WTC11 (cell line): ENCODE data around the gene TLNRD1. TPM values are rescaled to one million over a fixed set of nuclear protein-coding genes. Genes with fewer than 3 reads are reported as not detected.

ENCODE experiments used
- ATAC-seq: fragments of 200-7000 bp; cut with Tn5 transposase; 2 replicates; pipeline ENCODE4 v1.10.0; 2021; ENCODE audit warnings: mild to moderate bottlenecking, moderate library complexity
- CTCF ChIA-PET: fragments of 300-600 bp; sonication (Branson Sonifier 250); formaldehyde crosslinking; loops from one replicate; lab custom pipeline; 2021; ENCODE audit warnings: antibody characterized with exemption; lab: Charles Lee
- POLR2A ChIA-PET: fragments of 350-600 bp; sonication (Branson Sonifier 250); formaldehyde crosslinking; loops from one replicate; lab custom pipeline; 2021; ENCODE audit warnings: antibody characterized with exemption; lab: Charles Lee
- DNase-seq: peaks from one replicate; pipeline ENCODE4 v3.0.0; 2021; ENCODE audit warnings: low spot score
- H3K27ac Mint-ChIP-seq: 2 replicates; pipeline ENCODE4 v1.8.0; 2021; ENCODE audit warnings: mixed read lengths
- H3K27me3 Mint-ChIP-seq: 2 replicates; pipeline ENCODE4 v1.8.0; 2021; ENCODE audit warnings: low read depth, mild to moderate bottlenecking, moderate library complexity, mixed read lengths
- H3K36me3 Mint-ChIP-seq: 2 replicates; pipeline ENCODE4 v1.8.0; 2021; ENCODE audit warnings: mixed read lengths
- H3K4me1 Mint-ChIP-seq: 2 replicates; pipeline ENCODE4 v1.8.0; 2022; ENCODE audit warnings: mixed read lengths
- H3K4me3 Mint-ChIP-seq: 2 replicates; pipeline ENCODE4 v1.8.0; 2021; ENCODE audit warnings: mild to moderate bottlenecking, moderate library complexity, mixed read lengths
- H3K9me3 Mint-ChIP-seq: 2 replicates; pipeline ENCODE4 v1.8.0; 2021; ENCODE audit warnings: mixed read lengths
- ATF1 ChIP-seq: sonication (generic); formaldehyde crosslinking; IDR thresholded peaks from 2 replicates; pipeline ENCODE4 v1.8.1; 2023; ENCODE audit warnings: mild to moderate bottlenecking, moderate library complexity, missing genetic modification reagents
- CBFB ChIP-seq: sonication (generic); formaldehyde crosslinking; IDR thresholded peaks from 2 replicates; pipeline ENCODE4 v1.8.1; 2022; ENCODE audit warnings: mild to moderate bottlenecking, low read depth, missing genetic modification reagents
- EMX1 ChIP-seq: fragments of 250-450 bp; sonication (Bioruptor Pico); IDR thresholded peaks from 2 replicates; pipeline ENCODE4 v1.8.0; 2021; ENCODE audit warnings: mild to moderate bottlenecking
- JUN ChIP-seq: sonication (generic); formaldehyde crosslinking; IDR thresholded peaks from 2 replicates; pipeline ENCODE4 v1.8.0; 2023; ENCODE audit warnings: mild to moderate bottlenecking, missing genetic modification reagents
- MYBL2 ChIP-seq: sonication (generic); formaldehyde crosslinking; IDR thresholded peaks from 2 replicates; pipeline ENCODE4 v1.8.1; 2023; ENCODE audit warnings: mild to moderate bottlenecking, moderate library complexity, missing genetic modification reagents
- NR1H2 ChIP-seq: sonication (generic); formaldehyde crosslinking; IDR thresholded peaks from 2 replicates; pipeline ENCODE4 v1.9.0; 2021; ENCODE audit warnings: mild to moderate bottlenecking, moderate library complexity, missing genetic modification reagents
- RORB ChIP-seq: fragments of 250-450 bp; sonication (Bioruptor Pico); IDR thresholded peaks from 2 replicates; pipeline ENCODE4 v1.9.0; 2021; ENCODE audit warnings: mild to moderate bottlenecking
- SMAD4 ChIP-seq: sonication (generic); formaldehyde crosslinking; IDR thresholded peaks from 2 replicates; pipeline ENCODE4 v1.8.0; 2022; ENCODE audit warnings: mild to moderate bottlenecking, missing genetic modification reagents
- SP1 ChIP-seq: sonication (generic); formaldehyde crosslinking; conservative IDR thresholded peaks from 2 replicates; pipeline ENCODE4 v1.8.1; 2022; ENCODE audit warnings: missing genetic modification reagents
- ZNF121 ChIP-seq: sonication (generic); formaldehyde crosslinking; IDR thresholded peaks from 2 replicates; pipeline ENCODE4 v1.8.0; 2023; ENCODE audit warnings: missing genetic modification reagents
- ZNF138 ChIP-seq: sonication (generic); formaldehyde crosslinking; conservative IDR thresholded peaks from 2 replicates; pipeline ENCODE4 v1.8.1; 2022; ENCODE audit warnings: mild to moderate bottlenecking, moderate library complexity, missing genetic modification reagents
- ZNF416 ChIP-seq: fragments of 250-450 bp; sonication (Bioruptor Pico); IDR thresholded peaks from 2 replicates; pipeline ENCODE4 v1.9.0; 2021; ENCODE audit warnings: mild to moderate bottlenecking, inconsistent platforms
- ZNF671 ChIP-seq: fragments of 250-450 bp; sonication (Bioruptor Pico); IDR thresholded peaks from 2 replicates; pipeline ENCODE4 v1.8.0; 2021; ENCODE audit warnings: mild to moderate bottlenecking
- total RNA-seq: library from RNA; stranded (reverse); gene quantifications from 3 replicates; pipeline ENCODE4 v1.2.3, GENCODE V29; 2021
- TF ChIP-seq, protein P1 (sequence below): sonication (generic); formaldehyde crosslinking; IDR thresholded peaks from 2 replicates; pipeline ENCODE4 v1.8.1; 2022; ENCODE audit warnings: low read depth, mild to moderate bottlenecking, moderate library complexity, missing genetic modification reagents, borderline replicate concordance
- TF ChIP-seq, protein P2 (sequence below): sonication (generic); formaldehyde crosslinking; IDR thresholded peaks from 2 replicates; pipeline ENCODE4 v1.8.1; 2022; ENCODE audit warnings: mild to moderate bottlenecking, moderate library complexity, missing genetic modification reagents
- TF ChIP-seq, protein P3 (sequence below): sonication (generic); formaldehyde crosslinking; IDR thresholded peaks from 2 replicates; pipeline ENCODE4 v1.8.1; 2022; ENCODE audit warnings: missing genetic modification reagents, borderline replicate concordance
- TF ChIP-seq, protein P4 (sequence below): sonication (generic); formaldehyde crosslinking; IDR thresholded peaks from 2 replicates; pipeline ENCODE4 v1.8.1; 2023; ENCODE audit warnings: mild to moderate bottlenecking, missing genetic modification reagents, moderate library complexity
- TF ChIP-seq, protein P5 (sequence below): sonication (generic); formaldehyde crosslinking; IDR thresholded peaks from 2 replicates; pipeline ENCODE4 v1.8.1; 2023; ENCODE audit warnings: mild to moderate bottlenecking, missing genetic modification reagents
- TF ChIP-seq, protein P6 (sequence below): sonication (generic); formaldehyde crosslinking; IDR thresholded peaks from 2 replicates; pipeline ENCODE4 v1.8.1; 2023; ENCODE audit warnings: mild to moderate bottlenecking, missing genetic modification reagents
- TF ChIP-seq, protein P7 (sequence below): sonication (generic); formaldehyde crosslinking; IDR thresholded peaks from 2 replicates; pipeline ENCODE4 v1.8.1; 2023; ENCODE audit warnings: mild to moderate bottlenecking, moderate library complexity, missing genetic modification reagents
- TF ChIP-seq, protein P8 (sequence below): fragments of 250-450 bp; sonication (Bioruptor Pico); IDR thresholded peaks from 2 replicates; pipeline ENCODE4 v1.9.0; 2021; ENCODE audit warnings: mild to moderate bottlenecking
- TF ChIP-seq, protein P9 (sequence below): sonication (generic); formaldehyde crosslinking; IDR thresholded peaks from 2 replicates; pipeline ENCODE4 v1.8.0; 2023; ENCODE audit warnings: mild to moderate bottlenecking, missing genetic modification reagents

The TLNRD1 gene
- total RNA-seq, 1 experiment from 2014 or later = 26.7 TPM

DNA sequence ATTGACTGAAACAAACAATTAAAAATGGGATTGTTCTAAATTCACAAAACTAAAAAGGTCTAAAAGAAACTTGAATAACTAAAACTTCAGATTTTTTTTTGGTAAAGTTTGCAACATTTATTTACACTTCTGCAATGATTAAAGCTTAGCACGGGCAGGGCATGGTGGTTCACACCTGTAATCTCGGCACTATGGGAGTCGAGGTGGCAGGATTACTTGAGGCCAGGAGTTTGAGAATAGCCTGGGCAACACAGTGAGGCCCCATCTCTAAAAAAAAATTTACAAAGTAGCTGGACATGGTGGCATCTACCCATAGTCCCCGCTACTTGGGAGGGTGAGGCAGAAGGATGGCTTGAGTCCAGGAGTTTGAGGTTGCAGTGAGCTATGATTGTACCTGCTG is 31.6 kb downstream of the TLNRD1 start (continued):
- TF ChIP-seq, protein P1, sequence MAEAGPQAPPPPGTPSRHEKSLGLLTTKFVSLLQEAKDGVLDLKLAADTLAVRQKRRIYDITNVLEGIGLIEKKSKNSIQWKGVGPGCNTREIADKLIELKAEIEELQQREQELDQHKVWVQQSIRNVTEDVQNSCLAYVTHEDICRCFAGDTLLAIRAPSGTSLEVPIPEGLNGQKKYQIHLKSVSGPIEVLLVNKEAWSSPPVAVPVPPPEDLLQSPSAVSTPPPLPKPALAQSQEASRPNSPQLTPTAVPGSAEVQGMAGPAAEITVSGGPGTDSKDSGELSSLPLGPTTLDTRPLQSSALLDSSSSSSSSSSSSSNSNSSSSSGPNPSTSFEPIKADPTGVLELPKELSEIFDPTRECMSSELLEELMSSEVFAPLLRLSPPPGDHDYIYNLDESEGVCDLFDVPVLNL (CRISPR knock-in tag) = no peak
- TF ChIP-seq MYBL2 (CRISPR knock-in tag) = no peak
- TF ChIP-seq, all 79 proteins: peak for 0

DNA sequence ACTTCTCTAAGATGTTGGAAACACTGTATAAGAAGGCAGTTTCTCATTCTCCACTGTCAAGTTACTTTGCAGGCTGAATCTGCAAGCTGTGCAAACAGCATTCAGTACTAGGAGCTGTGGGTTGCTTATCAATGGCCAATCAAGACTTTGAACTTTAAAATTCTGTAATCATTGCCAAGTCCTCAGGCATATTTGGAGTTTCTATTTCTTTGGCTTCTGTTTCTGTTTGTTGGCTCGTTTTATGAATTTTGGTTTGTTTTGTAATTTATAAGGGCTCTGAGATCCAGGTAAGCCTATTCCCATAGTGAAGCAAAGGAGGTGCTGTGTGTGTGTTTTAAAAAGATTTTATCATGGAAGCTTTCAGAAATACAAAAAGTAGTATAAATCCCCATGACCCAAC is 32.1 kb downstream of the TLNRD1 start:
- POLR2A ChIA-PET = interaction anchor here (0.6 kb wide), 1 partner anchor 188 kb away, joined by 9 read pairs; no protein-coding TSS in a partner anchor
- H3K27ac Mint-ChIP-seq = no peak overlapping the region
- no peaks in the 10 kb centered on the region; the same call in 1 of the 2 replicates for H3K27me3 Mint-ChIP-seq
- H3K36me3 Mint-ChIP-seq = peaks cover 11% of the 10 kb centered on the region
- TF ChIP-seq ZNF416 (CRISPR knock-in tag) (no peak), ATF1 (CRISPR knock-in tag) (no peak), ZNF671 (no peak), ZNF138 (CRISPR knock-in tag) (no peak), SP1 (CRISPR knock-in tag) (no peak), EMX1 (CRISPR knock-in tag) (no peak), JUN (no peak), RORB (CRISPR knock-in tag) (no peak), CBFB (CRISPR knock-in tag) (no peak), ZNF121 (CRISPR knock-in tag) (no peak), SMAD4 (CRISPR knock-in tag) (no peak), NR1H2 (CRISPR knock-in tag) (no peak)
- TF ChIP-seq, protein P2, sequence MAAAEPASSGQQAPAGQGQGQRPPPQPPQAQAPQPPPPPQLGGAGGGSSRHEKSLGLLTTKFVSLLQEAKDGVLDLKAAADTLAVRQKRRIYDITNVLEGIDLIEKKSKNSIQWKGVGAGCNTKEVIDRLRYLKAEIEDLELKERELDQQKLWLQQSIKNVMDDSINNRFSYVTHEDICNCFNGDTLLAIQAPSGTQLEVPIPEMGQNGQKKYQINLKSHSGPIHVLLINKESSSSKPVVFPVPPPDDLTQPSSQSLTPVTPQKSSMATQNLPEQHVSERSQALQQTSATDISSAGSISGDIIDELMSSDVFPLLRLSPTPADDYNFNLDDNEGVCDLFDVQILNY (CRISPR knock-in tag) = no peak
- TF ChIP-seq, protein P3, sequence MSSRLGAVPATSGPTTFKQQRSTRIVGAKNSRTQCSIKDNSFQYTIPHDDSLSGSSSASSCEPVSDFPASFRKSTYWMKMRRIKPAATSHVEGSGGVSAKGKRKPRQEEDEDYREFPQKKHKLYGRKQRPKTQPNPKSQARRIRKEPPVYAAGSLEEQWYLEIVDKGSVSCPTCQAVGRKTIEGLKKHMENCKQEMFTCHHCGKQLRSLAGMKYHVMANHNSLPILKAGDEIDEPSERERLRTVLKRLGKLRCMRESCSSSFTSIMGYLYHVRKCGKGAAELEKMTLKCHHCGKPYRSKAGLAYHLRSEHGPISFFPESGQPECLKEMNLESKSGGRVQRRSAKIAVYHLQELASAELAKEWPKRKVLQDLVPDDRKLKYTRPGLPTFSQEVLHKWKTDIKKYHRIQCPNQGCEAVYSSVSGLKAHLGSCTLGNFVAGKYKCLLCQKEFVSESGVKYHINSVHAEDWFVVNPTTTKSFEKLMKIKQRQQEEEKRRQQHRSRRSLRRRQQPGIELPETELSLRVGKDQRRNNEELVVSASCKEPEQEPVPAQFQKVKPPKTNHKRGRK (CRISPR knock-in tag) = no peak
- TF ChIP-seq, protein P4, sequence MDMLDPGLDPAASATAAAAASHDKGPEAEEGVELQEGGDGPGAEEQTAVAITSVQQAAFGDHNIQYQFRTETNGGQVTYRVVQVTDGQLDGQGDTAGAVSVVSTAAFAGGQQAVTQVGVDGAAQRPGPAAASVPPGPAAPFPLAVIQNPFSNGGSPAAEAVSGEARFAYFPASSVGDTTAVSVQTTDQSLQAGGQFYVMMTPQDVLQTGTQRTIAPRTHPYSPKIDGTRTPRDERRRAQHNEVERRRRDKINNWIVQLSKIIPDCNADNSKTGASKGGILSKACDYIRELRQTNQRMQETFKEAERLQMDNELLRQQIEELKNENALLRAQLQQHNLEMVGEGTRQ (CRISPR knock-in tag) = no peak
- TF ChIP-seq, protein P5, sequence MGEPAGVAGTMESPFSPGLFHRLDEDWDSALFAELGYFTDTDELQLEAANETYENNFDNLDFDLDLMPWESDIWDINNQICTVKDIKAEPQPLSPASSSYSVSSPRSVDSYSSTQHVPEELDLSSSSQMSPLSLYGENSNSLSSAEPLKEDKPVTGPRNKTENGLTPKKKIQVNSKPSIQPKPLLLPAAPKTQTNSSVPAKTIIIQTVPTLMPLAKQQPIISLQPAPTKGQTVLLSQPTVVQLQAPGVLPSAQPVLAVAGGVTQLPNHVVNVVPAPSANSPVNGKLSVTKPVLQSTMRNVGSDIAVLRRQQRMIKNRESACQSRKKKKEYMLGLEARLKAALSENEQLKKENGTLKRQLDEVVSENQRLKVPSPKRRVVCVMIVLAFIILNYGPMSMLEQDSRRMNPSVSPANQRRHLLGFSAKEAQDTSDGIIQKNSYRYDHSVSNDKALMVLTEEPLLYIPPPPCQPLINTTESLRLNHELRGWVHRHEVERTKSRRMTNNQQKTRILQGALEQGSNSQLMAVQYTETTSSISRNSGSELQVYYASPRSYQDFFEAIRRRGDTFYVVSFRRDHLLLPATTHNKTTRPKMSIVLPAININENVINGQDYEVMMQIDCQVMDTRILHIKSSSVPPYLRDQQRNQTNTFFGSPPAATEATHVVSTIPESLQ (CRISPR knock-in tag) = no peak
- TF ChIP-seq, protein P6, sequence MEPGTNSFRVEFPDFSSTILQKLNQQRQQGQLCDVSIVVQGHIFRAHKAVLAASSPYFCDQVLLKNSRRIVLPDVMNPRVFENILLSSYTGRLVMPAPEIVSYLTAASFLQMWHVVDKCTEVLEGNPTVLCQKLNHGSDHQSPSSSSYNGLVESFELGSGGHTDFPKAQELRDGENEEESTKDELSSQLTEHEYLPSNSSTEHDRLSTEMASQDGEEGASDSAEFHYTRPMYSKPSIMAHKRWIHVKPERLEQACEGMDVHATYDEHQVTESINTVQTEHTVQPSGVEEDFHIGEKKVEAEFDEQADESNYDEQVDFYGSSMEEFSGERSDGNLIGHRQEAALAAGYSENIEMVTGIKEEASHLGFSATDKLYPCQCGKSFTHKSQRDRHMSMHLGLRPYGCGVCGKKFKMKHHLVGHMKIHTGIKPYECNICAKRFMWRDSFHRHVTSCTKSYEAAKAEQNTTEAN (CRISPR knock-in tag) = no peak
- TF ChIP-seq, protein P7, sequence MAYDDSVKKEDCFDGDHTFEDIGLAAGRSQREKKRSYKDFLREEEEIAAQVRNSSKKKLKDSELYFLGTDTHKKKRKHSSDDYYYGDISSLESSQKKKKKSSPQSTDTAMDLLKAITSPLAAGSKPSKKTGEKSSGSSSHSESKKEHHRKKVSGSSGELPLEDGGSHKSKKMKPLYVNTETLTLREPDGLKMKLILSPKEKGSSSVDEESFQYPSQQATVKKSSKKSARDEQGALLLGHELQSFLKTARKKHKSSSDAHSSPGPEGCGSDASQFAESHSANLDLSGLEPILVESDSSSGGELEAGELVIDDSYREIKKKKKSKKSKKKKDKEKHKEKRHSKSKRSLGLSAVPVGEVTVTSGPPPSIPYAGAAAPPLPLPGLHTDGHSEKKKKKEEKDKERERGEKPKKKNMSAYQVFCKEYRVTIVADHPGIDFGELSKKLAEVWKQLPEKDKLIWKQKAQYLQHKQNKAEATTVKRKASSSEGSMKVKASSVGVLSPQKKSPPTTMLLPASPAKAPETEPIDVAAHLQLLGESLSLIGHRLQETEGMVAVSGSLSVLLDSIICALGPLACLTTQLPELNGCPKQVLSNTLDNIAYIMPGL (CRISPR knock-in tag) = no peak
- TF ChIP-seq, protein P8, sequence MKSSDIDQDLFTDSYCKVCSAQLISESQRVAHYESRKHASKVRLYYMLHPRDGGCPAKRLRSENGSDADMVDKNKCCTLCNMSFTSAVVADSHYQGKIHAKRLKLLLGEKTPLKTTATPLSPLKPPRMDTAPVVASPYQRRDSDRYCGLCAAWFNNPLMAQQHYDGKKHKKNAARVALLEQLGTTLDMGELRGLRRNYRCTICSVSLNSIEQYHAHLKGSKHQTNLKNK = no peak
- TF ChIP-seq, protein P9, sequence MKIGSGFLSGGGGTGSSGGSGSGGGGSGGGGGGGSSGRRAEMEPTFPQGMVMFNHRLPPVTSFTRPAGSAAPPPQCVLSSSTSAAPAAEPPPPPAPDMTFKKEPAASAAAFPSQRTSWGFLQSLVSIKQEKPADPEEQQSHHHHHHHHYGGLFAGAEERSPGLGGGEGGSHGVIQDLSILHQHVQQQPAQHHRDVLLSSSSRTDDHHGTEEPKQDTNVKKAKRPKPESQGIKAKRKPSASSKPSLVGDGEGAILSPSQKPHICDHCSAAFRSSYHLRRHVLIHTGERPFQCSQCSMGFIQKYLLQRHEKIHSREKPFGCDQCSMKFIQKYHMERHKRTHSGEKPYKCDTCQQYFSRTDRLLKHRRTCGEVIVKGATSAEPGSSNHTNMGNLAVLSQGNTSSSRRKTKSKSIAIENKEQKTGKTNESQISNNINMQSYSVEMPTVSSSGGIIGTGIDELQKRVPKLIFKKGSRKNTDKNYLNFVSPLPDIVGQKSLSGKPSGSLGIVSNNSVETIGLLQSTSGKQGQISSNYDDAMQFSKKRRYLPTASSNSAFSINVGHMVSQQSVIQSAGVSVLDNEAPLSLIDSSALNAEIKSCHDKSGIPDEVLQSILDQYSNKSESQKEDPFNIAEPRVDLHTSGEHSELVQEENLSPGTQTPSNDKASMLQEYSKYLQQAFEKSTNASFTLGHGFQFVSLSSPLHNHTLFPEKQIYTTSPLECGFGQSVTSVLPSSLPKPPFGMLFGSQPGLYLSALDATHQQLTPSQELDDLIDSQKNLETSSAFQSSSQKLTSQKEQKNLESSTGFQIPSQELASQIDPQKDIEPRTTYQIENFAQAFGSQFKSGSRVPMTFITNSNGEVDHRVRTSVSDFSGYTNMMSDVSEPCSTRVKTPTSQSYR (CRISPR knock-in tag) = no peak
- H3K4me1 Mint-ChIP-seq = peaks cover 11% of the 10 kb centered on the region
- H3K4me3 Mint-ChIP-seq = no peak overlapping the region
- H3K9me3 Mint-ChIP-seq = peaks cover 26% of the 10 kb centered on the region
- DNase-seq = no peak
- CTCF ChIA-PET = interaction anchor here (0.6 kb wide), 1 partner anchor 233 kb away, joined by 3 read pairs; no protein-coding TSS in a partner anchor
- ATAC-seq = no peak
